GM23338 (cell line): ENCODE results near the gene DNASE1L2.

Experiments
- CTCF ChIP-seq, 2 experiments: fragments of 200-600 bp in 1 of 2; sonication (generic) in 1 of 2; conservative IDR thresholded peaks; 2 replicates each; pipeline versions ENCODE4 v1.5.1 to v1.6.1; 2016 to 2017; ENCODE audit warnings: antibody characterized with exemption in 2 of 2, low read depth in 2 of 2, mild to moderate bottlenecking in 2 of 2, moderate library complexity in 1 of 2
- EZH2 ChIP-seq: fragments of 200-600 bp; sonication (generic); IDR thresholded peaks from one replicate; pipeline ENCODE4 v1.8.0; 2017; ENCODE audit warnings: antibody characterized with exemption, mild to moderate bottlenecking, low read depth; ENCODE audit not compliant: unreplicated experiment

- no peak for TF ChIP-seq EZH2
- TF ChIP-seq CTCF (conservative IDR thresholded peaks at IDR 0.05; ENCODE audit: low read depth in 2 of 2): no peak
These were observed 34.6 kb downstream of the DNASE1L2 start for GRCh38 chr16:2270588-2271470.
